Left hindlimb (tissue), 1 donor: ENCODE results near the gene WFS1.
A peak's percentile ranks its signal among the peaks of the same experiment; 100 is the strongest.

ENCODE experiments used
- DNase-seq: peaks from one replicate; pipeline ENCODE4 v3.0.0-alpha.2; 2018

Gene WFS1

GRCh38 chr4:6326312-6327060 is 56.8 kb downstream of the WFS1 start:
- no peak for DNase-seq

GRCh38 chr4:6327220-6327917 is 57.7 kb downstream of the WFS1 start:
- peak; percentile 80 for DNase-seq

GRCh38 chr4:6328526-6328925 is 58.9 kb downstream of the WFS1 start:
- DNase-seq, result no peak

GRCh38 chr4:6329478-6330383 is 60.1 kb downstream of the WFS1 start:
- DNase-seq, result no peak

GRCh38 chr4:6330384-6330767 is 60.7 kb downstream of the WFS1 start:
- no peak for DNase-seq

- DNase-seq, result no peak
Observed at GRCh38 chr4:6331018-6331417, 61.4 kb downstream of the WFS1 start.

- DNase-seq, result no peak
Observed at GRCh38 chr4:6331468-6331867, 61.8 kb downstream of the WFS1 start.

- no peak for DNase-seq
Observed at GRCh38 chr4:6332042-6332668, 62.5 kb downstream of the WFS1 start.

GRCh38 chr4:6332669-6333050 is 63.0 kb downstream of the WFS1 start:
- no peak for DNase-seq

- DNase-seq, result peak; percentile 13
Observed at GRCh38 chr4:6333301-6334202, 63.9 kb downstream of the WFS1 start.

GRCh38 chr4:6334203-6334887 is 64.7 kb downstream of the WFS1 start:
- DNase-seq, result peak; percentile 7

GRCh38 chr4:6335040-6335590 is 65.5 kb downstream of the WFS1 start:
- DNase-seq, result peak; percentile 1

- DNase-seq, result no peak
Observed at GRCh38 chr4:6336166-6336565, 66.5 kb downstream of the WFS1 start.

GRCh38 chr4:6337331-6337935 is 67.8 kb downstream of the WFS1 start:
- peak; percentile 4 for DNase-seq

GRCh38 chr4:6338175-6338950 is 68.7 kb downstream of the WFS1 start:
- peak; percentile 10 for DNase-seq

GRCh38 chr4:6338951-6339817 is 69.5 kb downstream of the WFS1 start:
- DNase-seq, result peak; percentile 29

GRCh38 chr4:6339818-6340445 is 70.3 kb downstream of the WFS1 start:
- DNase-seq, result peak; percentile 10

- DNase-seq, result peak; percentile 25
Observed at GRCh38 chr4:6340446-6341015, 70.9 kb downstream of the WFS1 start.
